OCI-M2 (cell line): ENCODE results near the gene LYSMD2.
"Not testable (repeated sequence)": the region's sequence is repeated elsewhere in the genome, so short reads cannot be mapped to it uniquely, and the experiment has no call there.

Experiments
- DNase-seq: peaks from one replicate; lab custom pipeline; 2025; ENCODE audit not compliant: unreplicated experiment; lab: John Stamatoyannopoulos, UW

LYSMD2 gene

GRCh38 chr15:51737522-51738305 lies at the start of gene LYSMD2:
Gene LYSMD2 (minus strand): TSS chr15:51737655. CDS start chr15:51737622, 33 bp downstream.
- DNase-seq = no peak

GRCh38 chr15:51787130-51787529 lies 49.7 kb upstream of the LYSMD2 start:
- DNase-seq = not testable (repeated sequence)

- DNase-seq = no peak
These were observed 46.5 kb upstream of the LYSMD2 start for GRCh38 chr15:51783967-51784366.

GRCh38 chr15:51782357-51782896 lies 45.0 kb upstream of the LYSMD2 start:
- DNase-seq = no peak

GRCh38 chr15:51781506-51781905 lies 44.1 kb upstream of the LYSMD2 start:
- DNase-seq = no peak

GRCh38 chr15:51780636-51781035 lies 43.2 kb upstream of the LYSMD2 start:
- no peak for DNase-seq

GRCh38 chr15:51776952-51777569 lies 39.6 kb upstream of the LYSMD2 start:
- peak; percentile 68 for DNase-seq

GRCh38 chr15:51775967-51776816 lies 38.7 kb upstream of the LYSMD2 start:
- no peak for DNase-seq

- no peak for DNase-seq
These were observed 37.5 kb upstream of the LYSMD2 start for GRCh38 chr15:51774916-51775315.

- no peak for DNase-seq
These were observed 34.3 kb upstream of the LYSMD2 start for GRCh38 chr15:51771773-51772172.

GRCh38 chr15:51770902-51771301 lies 33.4 kb upstream of the LYSMD2 start:
- no peak for DNase-seq

GRCh38 chr15:51768018-51768417 lies 30.6 kb upstream of the LYSMD2 start:
- DNase-seq = no peak

GRCh38 chr15:51766341-51766740 lies 28.9 kb upstream of the LYSMD2 start:
- no peak for DNase-seq

GRCh38 chr15:51765751-51766150 lies 28.3 kb upstream of the LYSMD2 start:
- no peak for DNase-seq

- DNase-seq = no peak
These were observed 23.4 kb upstream of the LYSMD2 start for GRCh38 chr15:51760805-51761204.

GRCh38 chr15:51759557-51760070 lies 22.2 kb upstream of the LYSMD2 start:
- no peak for DNase-seq

GRCh38 chr15:51758645-51759044 lies 21.2 kb upstream of the LYSMD2 start:
- no peak for DNase-seq

- DNase-seq = no peak
These were observed 20.0 kb upstream of the LYSMD2 start for GRCh38 chr15:51757450-51757849.

GRCh38 chr15:51756482-51756881 lies 19.0 kb upstream of the LYSMD2 start:
- no peak for DNase-seq

- DNase-seq = no peak
These were observed 18.3 kb upstream of the LYSMD2 start for GRCh38 chr15:51755790-51756189.

- DNase-seq = no peak
These were observed 16.8 kb upstream of the LYSMD2 start for GRCh38 chr15:51754267-51754666.
